Ascending aorta (tissue), 2 donors: ENCODE results near the gene RAB17. TPM values are rescaled to one million over a fixed set of nuclear protein-coding genes. Genes with fewer than 3 reads are reported as not detected.

Experiments used
- DNase-seq, 2 donors: peaks; one replicate each; pipeline ENCODE4 v3.0.0-alpha.2; 2019; ENCODE audit warnings: low spot score in 2 of 2
- H3K27ac ChIP-seq, 2 donors: fragments of 200-600 bp; sonication (generic); one replicate each; pipeline ENCODE4 v1.5.1; 2016 to 2017; ENCODE audit warnings: mild to moderate bottlenecking in 1 of 2
- H3K27me3 ChIP-seq: fragments of 200-600 bp; sonication (generic); one replicate; pipeline ENCODE4 v1.5.1; 2017
- H3K36me3 ChIP-seq, 2 donors: fragments of 200-600 bp; sonication (generic); one replicate each; pipeline ENCODE4 v1.5.1; 2016
- H3K4me1 ChIP-seq, 2 donors: fragments of 200-600 bp; sonication (generic); one replicate each; pipeline ENCODE4 v1.5.1; 2016 to 2017; ENCODE audit warnings: mild to moderate bottlenecking in 1 of 2
- H3K4me3 ChIP-seq, 2 donors: fragments of 200-600 bp; sonication (generic); one replicate each; pipeline ENCODE4 v1.5.1; 2016 to 2017; ENCODE audit warnings: mild to moderate bottlenecking in 1 of 2
- H3K9me3 ChIP-seq, 2 donors: fragments of 200-600 bp; sonication (generic); one replicate each; pipeline ENCODE4 v1.5.1; 2016
- intact Hi-C: fragments of 100-400 bp; cut with DNase I; formaldehyde crosslinking; loops from one replicate; pipeline ENCODE4 v1.15.1; 2023
- total RNA-seq: library from RNA; depleted of rRNA; stranded (reverse); fragments of >200 nt; gene quantifications from one replicate; pipeline ENCODE4 v1.1.0, GENCODE V29; 2016
- TF ChIP-seq, protein P1 (sequence below), 3 experiments: fragments of 200-600 bp in 2 of 3; fragments of 450-650 bp in 1 of 3; sonication (generic) in 2 of 3; IDR thresholded peaks; one replicate each; pipeline ENCODE4 v1.5.1; 2016 to 2019; ENCODE audit warnings: antibody characterized with exemption in 3 of 3, mild to moderate bottlenecking in 1 of 3, moderate library complexity in 1 of 3

RAB17 gene
- total RNA-seq, 1 donor from 2014 or later = 0.32 TPM

- intact Hi-C loops = no loop called here
These were observed 53.9 kb downstream of the RAB17 start for GRCh38 chr2:237536617-237537016.

DNA sequence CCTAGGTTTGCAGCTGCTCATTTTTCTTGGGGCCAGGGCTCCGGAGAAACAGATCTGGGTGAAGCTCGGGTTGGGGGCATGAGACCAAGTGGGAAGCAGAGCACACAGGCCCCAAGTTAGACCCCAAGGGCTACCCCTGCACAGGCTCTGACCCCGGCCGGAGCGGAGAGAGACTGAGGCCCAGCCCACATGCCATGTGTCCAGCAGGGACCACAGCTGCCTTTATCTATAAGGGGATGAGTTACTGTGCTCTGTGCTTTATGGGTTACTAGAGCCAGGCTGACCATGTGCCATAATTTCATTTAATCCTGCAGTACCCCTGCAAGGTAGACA, 54.5 kb downstream of the RAB17 start:
- H3K4me1 ChIP-seq = no peaks in the 10 kb centered on the region
- H3K36me3 ChIP-seq = no peaks in the 10 kb centered on the region
- no peaks in the 10 kb centered on the region for H3K9me3 ChIP-seq
- no peak overlapping the region for H3K27ac ChIP-seq
- no peak overlapping the region for H3K4me3 ChIP-seq
- DNase-seq = no peak
- TF ChIP-seq, protein P1, sequence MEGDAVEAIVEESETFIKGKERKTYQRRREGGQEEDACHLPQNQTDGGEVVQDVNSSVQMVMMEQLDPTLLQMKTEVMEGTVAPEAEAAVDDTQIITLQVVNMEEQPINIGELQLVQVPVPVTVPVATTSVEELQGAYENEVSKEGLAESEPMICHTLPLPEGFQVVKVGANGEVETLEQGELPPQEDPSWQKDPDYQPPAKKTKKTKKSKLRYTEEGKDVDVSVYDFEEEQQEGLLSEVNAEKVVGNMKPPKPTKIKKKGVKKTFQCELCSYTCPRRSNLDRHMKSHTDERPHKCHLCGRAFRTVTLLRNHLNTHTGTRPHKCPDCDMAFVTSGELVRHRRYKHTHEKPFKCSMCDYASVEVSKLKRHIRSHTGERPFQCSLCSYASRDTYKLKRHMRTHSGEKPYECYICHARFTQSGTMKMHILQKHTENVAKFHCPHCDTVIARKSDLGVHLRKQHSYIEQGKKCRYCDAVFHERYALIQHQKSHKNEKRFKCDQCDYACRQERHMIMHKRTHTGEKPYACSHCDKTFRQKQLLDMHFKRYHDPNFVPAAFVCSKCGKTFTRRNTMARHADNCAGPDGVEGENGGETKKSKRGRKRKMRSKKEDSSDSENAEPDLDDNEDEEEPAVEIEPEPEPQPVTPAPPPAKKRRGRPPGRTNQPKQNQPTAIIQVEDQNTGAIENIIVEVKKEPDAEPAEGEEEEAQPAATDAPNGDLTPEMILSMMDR (IDR thresholded peaks at IDR 0.05) = no peak
- no peaks in the 10 kb centered on the region for H3K27me3 ChIP-seq
- intact Hi-C loops = no loop called here

More at GRCh38 chr2:237536617-237537016, 53.9 kb downstream of the RAB17 start:
- H3K9me3 ChIP-seq = no peaks in the 10 kb centered on the region
- H3K27me3 ChIP-seq = no peaks in the 10 kb centered on the region
- no peak overlapping the region for H3K27ac ChIP-seq
- H3K4me3 ChIP-seq = no peak overlapping the region
- H3K36me3 ChIP-seq = no peaks in the 10 kb centered on the region
- no peaks in the 10 kb centered on the region for H3K4me1 ChIP-seq
- DNase-seq = no peak
- TF ChIP-seq, protein P1 (IDR thresholded peaks at IDR 0.05) = no peak

DNA sequence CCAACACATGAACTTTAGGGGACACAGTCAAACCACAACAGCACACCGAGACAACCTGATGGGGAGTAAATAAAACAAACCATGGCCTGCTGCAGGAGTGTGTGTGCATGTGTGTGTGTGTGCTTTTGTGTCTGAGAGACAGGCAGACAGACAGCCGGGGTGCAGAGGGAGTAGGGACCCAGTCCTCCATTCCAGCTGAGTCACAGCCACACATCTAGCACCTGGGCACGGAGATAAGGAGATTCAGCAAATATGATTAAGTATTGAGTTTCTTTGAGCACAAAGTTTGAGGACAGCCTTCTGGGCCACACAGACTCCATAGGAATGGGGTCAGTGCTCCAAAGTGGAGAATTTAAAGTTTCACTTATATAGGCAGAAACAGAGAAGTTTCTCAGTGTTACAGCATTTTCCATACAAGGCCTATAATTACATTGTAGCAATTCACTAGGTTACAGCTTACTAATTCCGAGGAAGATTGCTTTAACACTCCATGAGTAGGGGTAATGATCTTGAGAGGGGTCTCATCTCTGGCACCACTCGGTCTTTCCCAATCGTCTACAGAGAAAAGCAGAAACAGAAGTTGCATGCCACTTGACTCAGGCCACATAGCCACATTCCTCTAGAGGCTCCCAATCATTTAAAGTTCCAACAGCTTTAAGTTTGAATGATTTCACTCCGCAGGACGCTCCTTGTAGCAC, 55.0 kb downstream of the RAB17 start:
- intact Hi-C loops = no loop called here
- Histone ChIP-seq H3K9me3 (no peaks in the 10 kb centered on the region), H3K27ac (no peak overlapping the region), H3K4me3 (no peak overlapping the region), H3K4me1 (no peaks in the 10 kb centered on the region), H3K27me3 (no peaks in the 10 kb centered on the region), H3K36me3 (no peaks in the 10 kb centered on the region)
- DNase-seq = no peak
- TF ChIP-seq, protein P1 (IDR thresholded peaks at IDR 0.05) = no peak

DNA sequence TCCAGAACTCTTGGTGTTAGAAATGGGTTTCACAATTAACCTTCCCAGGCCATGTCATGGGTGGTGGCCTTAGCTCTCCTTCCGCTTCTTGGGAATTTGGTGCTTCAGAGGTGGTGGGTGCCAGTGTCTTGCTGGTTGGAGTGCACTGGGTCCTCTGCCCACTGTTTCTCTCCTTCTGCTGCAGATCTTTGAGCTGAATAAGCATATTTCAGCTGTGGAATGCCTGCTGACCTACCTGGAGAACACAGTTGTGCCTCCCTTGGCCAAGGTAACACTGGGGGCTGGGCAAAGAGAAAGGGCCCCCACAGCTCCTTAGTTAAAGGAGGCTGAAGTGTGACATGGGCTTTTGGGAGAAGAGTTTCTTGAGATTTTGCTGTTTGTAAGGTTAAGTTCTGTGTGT, 56.2 kb downstream of the RAB17 start:
- DNase-seq = no peak
- Histone ChIP-seq H3K4me3 (no peak overlapping the region), H3K27ac (no peak overlapping the region), H3K36me3 (no peaks in the 10 kb centered on the region), H3K27me3 (no peaks in the 10 kb centered on the region), H3K4me1 (no peaks in the 10 kb centered on the region), H3K9me3 (no peaks in the 10 kb centered on the region)
- TF ChIP-seq, protein P1 (IDR thresholded peaks at IDR 0.05) = no peak
- intact Hi-C loops = no loop called here

GRCh38 chr2:237533668-237534161, 56.8 kb downstream of the RAB17 start:
- TF ChIP-seq, protein P1 (IDR thresholded peaks at IDR 0.05) = no peak
- Histone ChIP-seq H3K27ac (no peak overlapping the region), H3K4me3 (no peak overlapping the region), H3K9me3 (no peaks in the 10 kb centered on the region), H3K36me3 (no peaks in the 10 kb centered on the region), H3K27me3 (no peaks in the 10 kb centered on the region), H3K4me1 (no peaks in the 10 kb centered on the region)
- no peak for DNase-seq
- intact Hi-C loops = no loop called here
